ENCODE results near the gene TMEM120A.

Gene TMEM120A

DNA sequence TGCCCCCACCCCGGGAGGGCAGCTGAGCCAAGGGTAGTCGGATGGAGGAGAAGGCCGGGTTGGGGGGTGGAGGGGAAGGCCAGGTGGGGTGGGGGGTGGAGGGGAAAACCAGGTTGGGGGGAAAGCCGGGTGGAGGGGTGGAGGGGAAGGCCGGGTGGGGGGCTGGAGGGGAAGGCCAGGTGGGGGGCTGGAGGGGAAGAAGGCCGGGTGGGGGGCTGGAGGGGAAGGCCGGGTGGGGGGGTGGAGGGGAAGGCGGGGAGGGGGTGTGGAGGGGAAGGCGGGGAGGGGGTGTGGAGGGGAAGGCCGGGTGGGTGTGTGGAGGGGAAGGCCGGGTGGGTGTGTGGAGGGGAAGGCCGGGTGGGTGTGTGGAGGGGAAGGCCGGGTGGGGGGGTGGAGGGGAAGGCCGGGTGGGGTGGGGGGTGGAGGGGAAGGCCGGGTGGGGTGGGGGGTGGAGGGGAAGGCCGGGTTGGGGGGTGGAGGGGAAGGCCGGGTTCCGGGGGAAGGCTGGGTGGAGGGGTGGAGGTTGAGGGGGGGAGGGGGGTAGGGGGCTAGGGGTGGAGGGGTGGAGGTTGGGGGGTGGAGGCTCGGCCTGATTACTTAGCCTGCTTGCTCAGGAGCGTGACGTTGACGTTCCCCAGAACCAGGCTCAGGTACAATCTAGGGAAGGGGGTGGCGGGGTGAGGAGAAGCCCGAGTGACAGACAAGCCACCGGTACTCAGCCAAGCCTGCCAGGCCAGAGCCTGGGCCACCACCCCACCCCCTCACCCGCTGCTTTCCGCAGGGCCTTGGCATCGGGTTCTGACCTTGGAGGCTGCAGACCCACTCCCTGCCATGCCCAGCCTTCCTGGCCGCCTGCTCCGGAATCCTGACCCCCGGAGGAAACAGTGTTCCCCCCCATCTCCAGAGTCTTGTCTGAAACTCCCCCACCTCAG, 5.6 kb downstream of the TMEM120A start:
- Histone ChIP-seq H3K9me3 (ENCODE audit: control insufficient read depth, insufficient read depth, low read length) (no peaks in the 10 kb centered on the region), H3K36me3 (ENCODE audit: insufficient read depth, low read length) (no peaks in the 10 kb centered on the region; the same call in 1 of the 2 replicates), H3K9ac (ENCODE audit: low read depth, low read length) (no peak overlapping the region), H3K4me1 (ENCODE audit: insufficient read depth, low read length) (peaks cover 14% of the 10 kb centered on the region; the same call in 1 of the 2 replicates)

DNA sequence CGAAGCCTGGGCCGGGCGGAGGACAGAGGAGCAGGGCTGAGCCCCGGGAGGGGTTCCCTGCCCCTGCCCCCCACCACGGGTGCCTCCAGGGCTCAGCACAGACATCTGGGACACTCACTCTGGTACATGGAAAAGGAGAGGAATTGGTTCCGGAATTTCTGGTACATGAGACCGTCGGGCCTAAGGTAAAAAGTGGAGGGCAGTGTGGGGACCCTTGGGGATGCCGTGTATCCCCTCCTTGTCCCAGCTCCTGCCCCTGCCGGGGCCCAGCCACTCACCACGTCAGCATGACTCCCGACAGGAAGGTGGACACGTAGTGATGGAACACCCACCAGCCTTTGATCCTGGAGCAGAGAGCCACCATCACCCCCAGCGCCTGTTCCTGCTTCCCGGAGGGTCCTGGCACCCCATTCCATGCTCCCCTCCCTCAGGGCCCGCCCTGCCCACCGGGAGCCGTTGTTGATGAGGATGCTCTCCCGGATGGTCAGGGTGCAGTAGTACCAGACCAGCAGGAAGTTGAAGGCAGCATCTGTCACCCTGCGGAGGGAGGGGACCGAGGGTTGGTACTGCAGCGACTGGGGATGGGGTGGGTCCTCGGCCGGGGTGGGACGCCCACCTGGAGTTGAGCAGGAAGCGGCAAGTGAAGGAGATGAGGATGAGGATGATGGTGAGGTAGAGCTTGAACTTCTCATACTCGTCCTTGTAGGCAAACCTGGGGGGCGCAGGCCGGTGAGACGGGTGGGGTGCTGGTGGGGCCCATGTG, 6.4 kb downstream of the TMEM120A start:
- no peaks in the 10 kb centered on the region for H3K9me3 ChIP-seq (ENCODE audit: control insufficient read depth, insufficient read depth, low read length)
- H3K36me3 ChIP-seq (ENCODE audit: insufficient read depth, low read length) = no peaks in the 10 kb centered on the region; the same call in 1 of the 2 replicates
- H3K9ac ChIP-seq (ENCODE audit: low read depth, low read length) = no peak overlapping the region
- H3K4me1 ChIP-seq (ENCODE audit: insufficient read depth, low read length) = peaks cover 10% of the 10 kb centered on the region; the same call in 1 of the 2 replicates

DNA sequence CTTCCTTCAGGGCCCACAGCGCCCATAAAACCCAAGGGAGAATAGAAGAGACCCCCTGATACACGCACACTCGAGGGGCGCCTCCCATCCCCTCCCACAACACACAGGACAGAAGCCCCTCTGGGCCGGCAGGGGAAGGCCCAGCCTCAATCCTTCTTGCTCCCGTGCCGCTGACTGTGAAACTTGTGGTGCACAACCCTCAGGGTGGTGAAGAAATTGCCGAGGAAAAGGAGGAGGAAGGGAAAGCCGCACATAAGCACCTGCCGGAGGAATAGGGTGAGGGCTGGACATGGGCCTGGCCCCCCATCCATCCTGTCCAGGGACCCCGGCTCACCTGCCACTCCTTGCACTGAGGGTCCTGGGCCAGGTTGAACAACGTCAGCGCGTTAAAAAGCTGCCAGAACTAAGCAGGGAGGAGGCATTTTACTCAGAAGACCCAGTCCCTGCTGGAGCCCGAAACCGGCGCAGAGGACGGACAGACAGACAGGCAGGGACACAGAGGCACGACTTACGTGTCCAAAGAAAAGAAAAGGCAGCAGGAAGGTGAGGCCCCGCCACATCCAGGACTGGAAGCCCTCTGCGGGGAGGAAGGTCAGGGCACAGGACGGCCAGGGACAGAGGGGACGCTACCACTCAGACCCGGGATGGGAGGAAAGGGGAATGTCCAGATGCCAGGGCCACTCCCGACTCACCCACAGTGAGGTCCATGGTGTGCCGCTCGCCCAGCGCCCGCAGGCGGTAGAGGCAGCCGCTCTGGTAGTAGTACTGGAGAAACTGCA, 7.2 kb downstream of the TMEM120A start:
- H3K36me3 ChIP-seq (ENCODE audit: insufficient read depth, low read length) = no peaks in the 10 kb centered on the region; the same call in 1 of the 2 replicates
- H3K9ac ChIP-seq (ENCODE audit: low read depth, low read length) = no peak overlapping the region
- H3K9me3 ChIP-seq (ENCODE audit: control insufficient read depth, insufficient read depth, low read length) = no peaks in the 10 kb centered on the region
- H3K4me1 ChIP-seq (ENCODE audit: insufficient read depth, low read length) = peaks cover 10% of the 10 kb centered on the region; the same call in 1 of the 2 replicates

DNA sequence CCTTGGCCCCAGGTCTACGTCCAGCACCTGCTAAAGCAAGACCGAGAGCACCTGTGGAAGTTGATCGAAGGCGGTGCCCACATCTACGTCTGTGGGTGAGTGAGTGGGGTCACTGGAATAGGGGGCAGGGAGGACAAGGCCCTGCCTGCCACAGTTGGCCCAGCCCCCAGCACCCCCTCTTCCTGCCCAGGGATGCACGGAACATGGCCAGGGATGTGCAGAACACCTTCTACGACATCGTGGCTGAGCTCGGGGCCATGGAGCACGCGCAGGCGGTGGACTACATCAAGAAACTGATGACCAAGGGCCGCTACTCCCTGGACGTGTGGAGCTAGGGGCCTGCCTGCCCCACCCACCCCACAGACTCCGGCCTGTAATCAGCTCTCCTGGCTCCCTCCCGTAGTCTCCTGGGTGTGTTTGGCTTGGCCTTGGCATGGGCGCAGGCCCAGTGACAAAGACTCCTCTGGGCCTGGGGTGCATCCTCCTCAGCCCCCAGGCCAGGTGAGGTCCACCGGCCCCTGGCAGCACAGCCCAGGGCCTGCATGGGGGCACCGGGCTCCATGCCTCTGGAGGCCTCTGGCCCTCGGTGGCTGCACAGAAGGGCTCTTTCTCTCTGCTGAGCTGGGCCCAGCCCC, 8.1 kb downstream of the TMEM120A start:
- Histone ChIP-seq H3K9me3 (ENCODE audit: control insufficient read depth, insufficient read depth, low read length) (no peaks in the 10 kb centered on the region), H3K9ac (ENCODE audit: low read depth, low read length) (no peak overlapping the region), H3K4me1 (ENCODE audit: insufficient read depth, low read length) (peaks cover 10% of the 10 kb centered on the region; the same call in 1 of the 2 replicates), H3K36me3 (ENCODE audit: insufficient read depth, low read length) (no peaks in the 10 kb centered on the region; the same call in 1 of the 2 replicates)

DNA sequence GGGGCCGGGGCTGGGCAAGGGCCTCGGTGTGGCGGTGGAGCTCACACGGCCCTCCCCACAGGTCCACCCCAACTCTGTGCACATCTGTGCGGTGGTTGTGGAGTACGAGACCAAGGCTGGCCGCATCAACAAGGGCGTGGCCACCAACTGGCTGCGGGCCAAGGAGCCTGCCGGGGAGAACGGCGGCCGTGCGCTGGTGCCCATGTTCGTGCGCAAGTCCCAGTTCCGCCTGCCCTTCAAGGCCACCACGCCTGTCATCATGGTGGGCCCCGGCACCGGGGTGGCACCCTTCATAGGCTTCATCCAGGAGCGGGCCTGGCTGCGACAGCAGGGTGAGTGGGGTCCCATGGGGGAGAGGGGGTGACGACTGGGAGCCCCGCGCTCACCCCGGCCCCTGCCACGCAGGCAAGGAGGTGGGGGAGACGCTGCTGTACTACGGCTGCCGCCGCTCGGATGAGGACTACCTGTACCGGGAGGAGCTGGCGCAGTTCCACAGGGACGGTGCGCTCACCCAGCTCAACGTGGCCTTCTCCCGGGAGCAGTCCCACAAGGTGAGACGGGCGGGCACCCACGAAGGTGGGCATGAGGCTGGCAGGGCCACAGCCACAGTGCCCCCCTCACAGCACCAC, 8.8 kb downstream of the TMEM120A start:
- Histone ChIP-seq H3K4me1 (ENCODE audit: insufficient read depth, low read length) (peaks cover 5% of the 10 kb centered on the region; the same call in 1 of the 2 replicates), H3K9me3 (ENCODE audit: control insufficient read depth, insufficient read depth, low read length) (no peaks in the 10 kb centered on the region), H3K9ac (ENCODE audit: low read depth, low read length) (no peak overlapping the region), H3K36me3 (ENCODE audit: insufficient read depth, low read length) (peaks cover 4% of the 10 kb centered on the region)

DNA sequence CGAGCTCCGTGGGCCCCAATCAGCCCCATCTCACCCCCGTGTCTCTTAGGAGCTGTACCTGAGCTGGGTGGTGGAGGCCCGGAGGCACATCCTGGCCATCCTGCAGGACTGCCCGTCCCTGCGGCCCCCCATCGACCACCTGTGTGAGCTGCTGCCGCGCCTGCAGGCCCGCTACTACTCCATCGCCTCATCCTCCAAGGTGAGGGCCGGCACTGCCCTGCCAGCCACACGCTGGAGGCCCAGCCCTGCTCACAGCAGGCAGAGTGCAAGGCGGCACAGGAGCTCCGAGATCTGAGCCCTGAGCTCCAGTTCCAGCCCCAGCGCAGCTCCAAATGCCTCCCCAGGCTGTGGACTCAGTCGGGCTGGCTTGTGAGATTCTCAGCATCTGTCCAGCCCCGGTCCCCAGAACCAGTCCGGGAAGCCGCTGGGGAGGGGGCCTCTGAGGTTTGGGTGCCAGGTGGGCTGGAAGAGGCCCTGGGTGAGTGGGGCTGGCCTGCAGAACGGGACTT, 9.3 kb downstream of the TMEM120A start:
- H3K4me1 ChIP-seq (ENCODE audit: insufficient read depth, low read length) = peaks cover 5% of the 10 kb centered on the region; the same call in 1 of the 2 replicates
- peaks cover 4% of the 10 kb centered on the region for H3K36me3 ChIP-seq (ENCODE audit: insufficient read depth, low read length)
- H3K9ac ChIP-seq (ENCODE audit: low read depth, low read length) = no peak overlapping the region
- no peaks in the 10 kb centered on the region for H3K9me3 ChIP-seq (ENCODE audit: control insufficient read depth, insufficient read depth, low read length)

DNA sequence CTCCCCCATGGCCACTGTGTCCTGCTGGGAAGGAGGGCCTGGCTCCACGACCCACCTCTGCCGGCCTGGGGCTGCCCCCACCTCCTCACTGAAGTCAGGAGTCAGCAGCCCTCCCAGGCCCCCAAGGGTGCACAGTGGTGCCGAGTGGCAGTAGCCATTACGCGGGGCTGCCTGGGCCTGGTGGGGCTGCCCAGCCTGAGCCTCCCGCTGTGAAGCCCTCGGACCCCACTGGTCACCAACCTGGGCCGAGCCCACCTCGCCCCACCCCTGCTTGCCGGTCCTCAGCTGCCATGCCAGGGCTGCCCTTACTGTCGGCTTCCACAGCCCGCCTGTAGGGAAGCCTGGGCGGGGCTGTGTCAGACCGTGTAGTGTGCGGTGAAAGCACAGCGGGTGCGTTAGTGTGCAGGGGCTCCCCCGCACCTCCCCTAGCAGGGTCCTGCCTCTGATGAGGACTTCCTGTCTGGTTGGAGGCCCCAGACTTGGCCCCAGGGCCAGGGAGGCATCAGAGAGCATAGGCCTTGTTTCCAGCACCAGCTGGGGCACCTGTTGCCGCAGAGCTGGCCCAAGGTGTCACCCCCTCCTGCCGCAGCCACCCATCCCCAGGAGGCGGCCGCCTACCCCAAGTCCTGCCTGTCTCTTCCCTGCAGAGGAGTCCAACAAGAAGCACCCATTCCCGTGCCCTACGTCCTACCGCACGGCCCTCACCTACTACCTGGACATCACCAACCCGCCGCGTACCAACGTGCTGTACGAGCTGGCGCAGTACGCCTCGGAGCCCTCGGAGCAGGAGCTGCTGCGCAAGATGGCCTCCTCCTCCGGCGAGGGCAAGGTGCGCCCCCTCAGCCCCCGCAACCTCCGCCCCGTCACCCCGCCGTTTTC, 10.0 kb downstream of the TMEM120A start:
- H3K4me1 ChIP-seq (ENCODE audit: insufficient read depth, low read length) = peaks cover 3% of the 10 kb centered on the region; the same call in 1 of the 2 replicates
- H3K36me3 ChIP-seq (ENCODE audit: insufficient read depth, low read length) = peaks cover 4% of the 10 kb centered on the region
- H3K9me3 ChIP-seq (ENCODE audit: control insufficient read depth, insufficient read depth, low read length) = no peaks in the 10 kb centered on the region
- no peak overlapping the region for H3K9ac ChIP-seq (ENCODE audit: low read depth, low read length)

DNA sequence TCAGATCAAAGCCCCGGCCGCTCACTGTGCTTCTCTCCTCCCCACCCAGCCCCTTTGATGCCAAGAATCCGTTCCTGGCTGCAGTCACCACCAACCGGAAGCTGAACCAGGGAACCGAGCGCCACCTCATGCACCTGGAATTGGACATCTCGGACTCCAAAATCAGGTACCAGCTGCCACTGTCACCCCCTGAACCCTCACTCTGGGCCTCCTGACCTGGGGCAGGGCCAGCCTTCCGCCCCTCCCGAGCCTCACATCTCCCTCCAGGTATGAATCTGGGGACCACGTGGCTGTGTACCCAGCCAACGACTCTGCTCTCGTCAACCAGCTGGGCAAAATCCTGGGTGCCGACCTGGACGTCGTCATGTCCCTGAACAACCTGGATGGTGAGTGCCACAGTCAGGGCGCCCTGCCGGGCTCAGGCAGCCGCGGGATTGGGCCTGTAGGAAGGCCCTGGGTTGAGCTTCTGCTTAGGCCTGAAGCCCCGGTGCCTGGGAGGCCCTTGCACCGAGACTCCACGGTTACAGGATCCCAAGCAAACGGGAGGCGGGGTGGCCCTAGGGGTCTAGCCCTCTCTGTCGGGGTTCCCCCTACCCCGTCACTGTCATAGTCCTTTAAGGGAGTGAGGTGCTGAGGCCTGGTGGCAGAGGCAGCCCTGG, 10.8 kb downstream of the TMEM120A start:
- no peaks in the 10 kb centered on the region for H3K9me3 ChIP-seq (ENCODE audit: control insufficient read depth, insufficient read depth, low read length)
- H3K4me1 ChIP-seq (ENCODE audit: insufficient read depth, low read length) = no peaks in the 10 kb centered on the region
- H3K36me3 ChIP-seq (ENCODE audit: insufficient read depth, low read length) = peaks cover 4% of the 10 kb centered on the region
- H3K9ac ChIP-seq (ENCODE audit: low read depth, low read length) = no peak overlapping the region

DNA sequence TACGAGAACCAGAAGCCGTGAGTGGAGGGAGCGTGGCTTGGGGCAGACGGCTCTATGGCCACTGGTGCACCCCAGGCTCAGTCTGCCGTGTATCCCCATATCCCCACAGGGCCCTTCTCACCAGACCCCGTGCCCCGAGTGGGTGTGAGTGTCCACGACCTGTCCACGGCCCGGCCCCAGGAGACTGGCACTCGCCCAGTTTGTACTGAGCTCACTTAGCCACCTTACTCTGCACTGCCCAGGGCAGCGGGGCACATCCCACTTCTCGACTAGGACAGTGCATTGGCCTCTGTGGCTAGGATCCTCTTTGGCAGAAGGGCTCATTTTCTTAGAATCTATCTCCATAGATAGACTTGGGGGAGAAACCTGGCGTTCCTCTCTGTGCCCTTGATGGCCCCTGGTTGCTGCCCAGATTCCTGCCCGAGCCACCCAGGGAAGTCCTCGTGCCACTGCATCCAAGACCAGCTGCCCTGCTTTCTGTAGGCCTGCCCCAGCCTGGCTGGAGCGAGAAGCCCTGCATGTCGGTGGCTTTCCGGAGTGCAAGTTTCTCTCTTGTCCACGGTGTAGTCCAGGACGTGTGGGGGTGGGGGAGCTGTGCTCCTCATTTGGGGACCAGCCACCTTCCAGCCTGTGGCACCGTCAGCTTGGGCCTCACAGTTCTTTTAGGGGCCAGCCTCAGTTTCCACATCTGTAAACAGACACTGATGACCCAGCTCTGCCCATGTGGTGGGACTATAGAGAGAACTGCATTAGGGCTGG, 11.9 kb downstream of the TMEM120A start:
- Histone ChIP-seq H3K36me3 (ENCODE audit: insufficient read depth, low read length) (peaks cover 4% of the 10 kb centered on the region; the same call in 1 of the 2 replicates), H3K9me3 (ENCODE audit: control insufficient read depth, insufficient read depth, low read length) (no peaks in the 10 kb centered on the region), H3K4me1 (ENCODE audit: insufficient read depth, low read length) (no peaks in the 10 kb centered on the region)

DNA sequence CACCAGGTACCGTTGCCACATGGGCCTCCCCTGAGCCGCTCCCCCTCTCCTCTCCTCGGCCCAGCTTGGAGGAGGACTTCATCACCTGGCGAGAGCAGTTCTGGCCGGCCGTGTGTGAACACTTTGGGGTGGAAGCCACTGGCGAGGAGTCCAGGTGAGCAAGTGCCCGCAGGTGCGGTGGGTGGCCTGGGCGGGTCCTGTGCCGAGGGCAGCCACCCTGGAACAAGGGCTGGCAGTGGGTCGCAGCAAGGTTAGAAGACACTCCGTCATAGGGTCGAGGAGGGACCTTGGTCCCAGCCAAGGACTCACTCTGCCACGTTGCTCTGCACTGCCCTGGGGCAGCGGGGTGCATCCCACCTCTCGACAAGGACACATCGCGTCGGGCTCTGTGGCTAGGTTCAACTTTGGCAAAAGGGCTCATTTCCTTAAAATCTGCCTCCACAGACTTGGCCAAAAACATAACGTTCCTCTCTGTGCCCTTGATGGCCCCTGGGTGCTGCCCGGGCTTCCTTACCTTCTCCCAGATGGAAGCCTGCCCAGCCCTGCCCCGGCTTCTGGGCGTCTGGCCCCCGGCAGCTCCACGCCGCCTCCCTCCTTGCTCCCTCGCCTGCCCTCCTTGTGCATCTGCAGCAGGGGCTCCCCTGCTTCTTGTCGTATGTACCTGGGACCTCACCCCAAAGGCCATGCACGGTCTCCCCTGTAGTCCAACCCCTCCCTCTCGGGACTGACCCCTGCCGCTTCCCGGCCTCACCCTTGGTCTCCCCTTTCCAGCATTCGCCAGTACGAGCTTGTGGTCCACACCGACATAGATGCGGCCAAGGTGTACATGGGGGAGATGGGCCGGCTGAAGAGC, 12.7 kb downstream of the TMEM120A start:
- H3K36me3 ChIP-seq (ENCODE audit: insufficient read depth, low read length) = peaks cover 4% of the 10 kb centered on the region; the same call in 1 of the 2 replicates
- no peak overlapping the region for H3K9ac ChIP-seq (ENCODE audit: low read depth, low read length)
- no peaks in the 10 kb centered on the region for H3K9me3 ChIP-seq (ENCODE audit: control insufficient read depth, insufficient read depth, low read length)
- no peaks in the 10 kb centered on the region for H3K4me1 ChIP-seq (ENCODE audit: insufficient read depth, low read length)

More for the DNA sequence above, 11.9 kb downstream of the TMEM120A start:
- no peak overlapping the region for H3K9ac ChIP-seq (ENCODE audit: low read depth, low read length)

DNA sequence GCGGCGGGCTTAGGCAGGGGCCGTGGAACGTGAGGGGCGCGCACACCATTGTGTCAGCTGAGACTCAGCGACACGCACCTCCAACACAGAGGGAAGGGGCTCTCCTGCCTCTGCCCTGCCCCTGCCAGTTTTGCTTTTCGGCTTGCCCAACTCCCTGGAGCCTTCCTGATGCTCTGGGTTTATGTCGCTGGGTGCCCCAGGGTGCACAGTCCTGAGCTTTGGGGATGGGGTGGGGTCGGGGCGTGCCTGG, 13.3 kb downstream of the TMEM120A start:
- H3K36me3 ChIP-seq (ENCODE audit: insufficient read depth, low read length) = peaks cover 4% of the 10 kb centered on the region; the same call in 1 of the 2 replicates
- H3K9me3 ChIP-seq (ENCODE audit: control insufficient read depth, insufficient read depth, low read length) = no peaks in the 10 kb centered on the region
- no peaks in the 10 kb centered on the region for H3K4me1 ChIP-seq (ENCODE audit: insufficient read depth, low read length)
- H3K9ac ChIP-seq (ENCODE audit: low read depth, low read length) = no peak overlapping the region
